ENCODE measurements around the gene EGFLAM. TPM values are rescaled to one million over a fixed set of nuclear protein-coding genes. Genes with fewer than 3 reads are reported as not detected.

EGFLAM gene
- total and polyA plus RNA-seq, 10 of the 15 experiments (the other 5 are each of a cell fraction or from before 2014, with no cell fraction given) = 0.37 TPM; not detected in 9

- intact Hi-C loops (cut with micrococcal nuclease; ENCODE audit: unreplicated experiment) (no loop called here), in situ Hi-C loops (cut with MboI) (no loop called here)
- no TSS peak for BruUV-seq (replicated peaks)
- Histone ChIP-seq H4K20me1 (ENCODE audit: control insufficient read depth, insufficient read depth) (no peaks in the 10 kb centered on the region), H3K27me3 (replicated peaks in 1 of 2; ENCODE audit: control insufficient read depth in 2 of 2, insufficient read depth in 2 of 2, low read length in 1 of 2) (peaks cover 0 to 4% of the 10 kb centered on the region in 2 experiments; a peak in 1 of 4 replicates), H3K27ac (ENCODE audit: control insufficient read depth, insufficient read depth) (no peak overlapping the region), H3K4me3 (no peak overlapping the region), H3K4me2 (ENCODE audit: control insufficient read depth, insufficient read depth) (no peak overlapping the region), H2AFZ (ENCODE audit: control insufficient read depth, low read depth, low read length) (no peak overlapping the region), H3K4me1 (ENCODE audit: control insufficient read depth, insufficient read depth, low read length) (no peaks in the 10 kb centered on the region), H3K79me2 (ENCODE audit: control insufficient read depth, insufficient read depth, low read length) (no peaks in the 10 kb centered on the region), H3K36me3 (ENCODE audit: control insufficient read depth in 2 of 2, insufficient read depth in 2 of 2, low read length in 1 of 2) (no peaks in the 10 kb centered on the region), H3K9ac (ENCODE audit: control insufficient read depth, insufficient read depth, low read length) (no peak overlapping the region), H3K9me3 (replicated peaks; ENCODE audit: control insufficient read depth, insufficient read depth, low read length) (no peaks in the 10 kb centered on the region)
- POLR2A ChIA-PET = no interaction called here
- CTCF ChIA-PET = no interaction called here
- SMC1A ChIA-PET (ENCODE audit: uncharacterized antibody, unreplicated experiment) = interaction anchor here (0.7 kb wide), 1 partner anchor 47 kb away, joined by 3 read pairs; no protein-coding TSS in a partner anchor
- no peak for DNase-seq (ENCODE audit: low read depth, low spot score)
- RAD21 ChIA-PET (ENCODE audit: unreplicated experiment) = interaction anchor here (1.7 kb wide), 1 partner anchor 431 kb away, joined by 4 read pairs; no protein-coding TSS in a partner anchor
- WGBS (ENCODE audit: insufficient coverage, insufficient replicate concordance, low lambda C conversion rate, missing lambda C conversion rate) = 0% methylated on average over 1 of the region's 1 CpG
- TF ChIP-seq ZNF207 (IDR thresholded peaks at IDR 0.05; ENCODE audit: borderline replicate concordance) (no peak), MYB (IDR thresholded peaks at IDR 0.05; ENCODE audit: borderline replicate concordance, low read depth, low read length) (no peak), ATF2 (IDR thresholded peaks at IDR 0.05; ENCODE audit: low read length) (no peak), ZNF592 (IDR thresholded peaks at IDR 0.05) (no peak), WRNIP1 (IDR thresholded peaks at IDR 0.05; ENCODE audit: borderline replicate concordance, low read depth, low read length) (no peak), POU2F2 (IDR thresholded peaks at IDR 0.05; ENCODE audit: borderline replicate concordance, low read depth, low read length) (no peak), YBX1 (IDR thresholded peaks at IDR 0.05) (no peak)
- FAIRE-seq = no peak
- ATAC-seq = no peak
Observed at GRCh38 chr5:38378579-38378978, 120.2 kb downstream of the EGFLAM start.

All from GM12878 (cell line).